ENCODE results near the gene B3GNT2.

DNA sequence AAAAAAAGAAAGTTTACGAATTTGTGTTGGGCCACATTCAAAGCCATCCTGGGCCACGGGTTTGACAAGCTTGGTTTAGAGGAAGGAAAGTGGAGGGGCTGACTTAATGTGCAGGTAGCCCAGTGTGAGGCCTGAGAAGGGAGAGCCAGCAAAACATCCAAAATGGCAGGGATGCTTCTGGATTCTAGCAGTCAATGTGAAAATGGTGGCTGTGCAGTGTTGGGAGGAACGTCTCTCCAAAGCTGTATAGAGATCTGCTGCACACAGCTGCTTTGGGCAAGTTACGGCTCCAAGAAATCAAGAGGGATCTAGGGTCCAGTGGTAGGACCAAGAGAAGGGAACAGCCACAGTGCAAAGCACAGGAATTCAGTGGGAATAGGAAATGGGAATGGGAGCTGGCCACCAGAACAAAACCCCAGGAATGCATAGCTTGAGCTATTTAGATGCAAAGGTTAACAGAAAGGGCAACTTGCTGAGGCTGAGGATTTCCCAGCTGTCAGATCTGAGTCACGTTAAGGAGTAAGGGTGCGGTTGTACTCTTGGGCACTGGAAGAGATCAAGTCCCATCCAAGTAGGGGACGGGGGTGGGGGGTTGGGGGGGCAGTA, 70.6 kb downstream of the B3GNT2 start:
- TF ChIP-seq, protein P1, sequence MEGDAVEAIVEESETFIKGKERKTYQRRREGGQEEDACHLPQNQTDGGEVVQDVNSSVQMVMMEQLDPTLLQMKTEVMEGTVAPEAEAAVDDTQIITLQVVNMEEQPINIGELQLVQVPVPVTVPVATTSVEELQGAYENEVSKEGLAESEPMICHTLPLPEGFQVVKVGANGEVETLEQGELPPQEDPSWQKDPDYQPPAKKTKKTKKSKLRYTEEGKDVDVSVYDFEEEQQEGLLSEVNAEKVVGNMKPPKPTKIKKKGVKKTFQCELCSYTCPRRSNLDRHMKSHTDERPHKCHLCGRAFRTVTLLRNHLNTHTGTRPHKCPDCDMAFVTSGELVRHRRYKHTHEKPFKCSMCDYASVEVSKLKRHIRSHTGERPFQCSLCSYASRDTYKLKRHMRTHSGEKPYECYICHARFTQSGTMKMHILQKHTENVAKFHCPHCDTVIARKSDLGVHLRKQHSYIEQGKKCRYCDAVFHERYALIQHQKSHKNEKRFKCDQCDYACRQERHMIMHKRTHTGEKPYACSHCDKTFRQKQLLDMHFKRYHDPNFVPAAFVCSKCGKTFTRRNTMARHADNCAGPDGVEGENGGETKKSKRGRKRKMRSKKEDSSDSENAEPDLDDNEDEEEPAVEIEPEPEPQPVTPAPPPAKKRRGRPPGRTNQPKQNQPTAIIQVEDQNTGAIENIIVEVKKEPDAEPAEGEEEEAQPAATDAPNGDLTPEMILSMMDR (conservative IDR thresholded peaks at IDR 0.05; ENCODE audit: low read length) = no peak
- TF ChIP-seq EZH2phosphoT487 (IDR thresholded peaks at IDR 0.05; ENCODE audit: borderline replicate concordance) = no peak

All from Loucy (cell line).